ENCODE results near the gene CRYL1.

- TF ChIP-seq CTCF (IDR thresholded peaks at IDR 0.05) (no peak), POLR2AphosphoS5 (IDR thresholded peaks at IDR 0.05; ENCODE audit: insufficient read depth in 1 of 2, low read depth in 1 of 2) (no peak)
These were observed 7.0 kb downstream of the CRYL1 start for GRCh38 chr13:20518660-20519100.

Data from vagina (tissue), 2 donors.